Progenitor cell of endocrine pancreas (in vitro differentiated cells): Measurements from ENCODE around the gene ZNF778. TPM values are rescaled to one million over a fixed set of nuclear protein-coding genes. Genes with fewer than 3 reads are reported as not detected.

Experiments used
- DNase-seq: peaks from one replicate; pipeline ENCODE4 v3.0.0; 2021; ENCODE audit warnings: low spot score; ENCODE audit not compliant: unreplicated experiment
- H3K27ac Mint-ChIP-seq: 2 replicates; pipeline ENCODE4 v1.8.0; 2021; ENCODE audit warnings: mild to moderate bottlenecking, moderate library complexity, mixed read lengths
- H3K27me3 Mint-ChIP-seq: 2 replicates; pipeline ENCODE4 v1.8.0; 2021; ENCODE audit warnings: mixed read lengths
- H3K36me3 Mint-ChIP-seq: 2 replicates; pipeline ENCODE4 v1.8.0; 2022; ENCODE audit warnings: mixed read lengths; ENCODE audit not compliant: insufficient read depth
- H3K4me1 Mint-ChIP-seq: 2 replicates; pipeline ENCODE4 v1.8.0; 2021; ENCODE audit warnings: low read depth, mixed read lengths
- H3K4me3 Mint-ChIP-seq: 2 replicates; pipeline ENCODE4 v1.8.0; 2021; ENCODE audit warnings: low read depth, mild to moderate bottlenecking, moderate library complexity, mixed read lengths
- H3K9me3 Mint-ChIP-seq: 2 replicates; pipeline ENCODE4 v1.8.0; 2021; ENCODE audit warnings: low read depth, mixed read lengths
- CTCF ChIP-seq: fragments of 200-600 bp; sonication (generic); IDR thresholded peaks from one replicate; pipeline ENCODE4 v1.5.0; 2021; ENCODE audit warnings: antibody characterized with exemption, mild to moderate bottlenecking; ENCODE audit not compliant: unreplicated experiment
- total RNA-seq: library from RNA; stranded (reverse); gene quantifications from 2 replicates; pipeline ENCODE4 v1.2.1, GENCODE V29; 2021

The ZNF778 gene
- total RNA-seq, 1 donor from 2014 or later: 11.2 TPM

- Mint-ChIP-seq H3K9me3 (peaks cover 14% of the 10 kb centered on the region), H3K4me3 (no peak overlapping the region), H3K27me3 (no peaks in the 10 kb centered on the region), H3K27ac (no peak overlapping the region), H3K36me3 (peaks cover 37% of the 10 kb centered on the region), H3K4me1 (peaks cover 11% of the 10 kb centered on the region)
- DNase-seq: no peak
- no peak for TF ChIP-seq CTCF
Observed at GRCh38 chr16:89221604-89222003, 4.1 kb downstream of the ZNF778 start.

- TF ChIP-seq CTCF: no peak
- Mint-ChIP-seq H3K27ac (no peak overlapping the region), H3K27me3 (no peaks in the 10 kb centered on the region), H3K36me3 (peaks cover 50% of the 10 kb centered on the region), H3K9me3 (peaks cover 24% of the 10 kb centered on the region), H3K4me3 (no peak overlapping the region), H3K4me1 (peaks cover 5% of the 10 kb centered on the region)
- no peak for DNase-seq
Observed at GRCh38 chr16:89222931-89223330, 5.4 kb downstream of the ZNF778 start.

GRCh38 chr16:89224665-89225064 is 7.2 kb downstream of the ZNF778 start:
- Mint-ChIP-seq H3K27me3 (no peaks in the 10 kb centered on the region), H3K9me3 (peaks cover 38% of the 10 kb centered on the region), H3K36me3 (peaks cover 65% of the 10 kb centered on the region), H3K4me3 (no peak overlapping the region), H3K27ac (no peak overlapping the region), H3K4me1 (no peaks in the 10 kb centered on the region)
- DNase-seq: no peak
- TF ChIP-seq CTCF: no peak

- Mint-ChIP-seq H3K9me3 (peaks cover 48% of the 10 kb centered on the region), H3K36me3 (peaks cover 90% of the 10 kb centered on the region), H3K4me1 (no peaks in the 10 kb centered on the region), H3K27ac (no peak overlapping the region), H3K4me3 (no peak overlapping the region), H3K27me3 (no peaks in the 10 kb centered on the region)
- DNase-seq: no peak
- TF ChIP-seq CTCF: no peak
Observed at GRCh38 chr16:89230255-89230654, 12.8 kb downstream of the ZNF778 start.

- Mint-ChIP-seq H3K4me1 (no peaks in the 10 kb centered on the region), H3K27me3 (no peaks in the 10 kb centered on the region), H3K9me3 (peaks cover 39% of the 10 kb centered on the region), H3K36me3 (peaks cover 81% of the 10 kb centered on the region), H3K4me3 (no peak overlapping the region), H3K27ac (no peak overlapping the region)
- TF ChIP-seq CTCF: no peak
- DNase-seq: no peak
Observed at GRCh38 chr16:89232107-89232506, 14.6 kb downstream of the ZNF778 start.
